Measurements from ENCODE around the gene MAP3K5.

- TF ChIP-seq CTCF (IDR thresholded peaks at IDR 0.05; ENCODE audit: insufficient read depth, low read length, poor library complexity, severe bottlenecking) = no peak
- no peak for TF ChIP-seq EZH2phosphoT487 (conservative IDR thresholded peaks at IDR 0.05; ENCODE audit: low read length)
Measured at GRCh38 chr6:136685540-136686108, 106.7 kb downstream of the MAP3K5 start.
